Fibroblast of upper back skin (primary cell): ENCODE data around the gene EID1.

Experiments used
- DNase-seq: peaks from one replicate; pipeline ENCODE4 v3.0.0-alpha.2; 2013

The EID1 gene

DNA sequence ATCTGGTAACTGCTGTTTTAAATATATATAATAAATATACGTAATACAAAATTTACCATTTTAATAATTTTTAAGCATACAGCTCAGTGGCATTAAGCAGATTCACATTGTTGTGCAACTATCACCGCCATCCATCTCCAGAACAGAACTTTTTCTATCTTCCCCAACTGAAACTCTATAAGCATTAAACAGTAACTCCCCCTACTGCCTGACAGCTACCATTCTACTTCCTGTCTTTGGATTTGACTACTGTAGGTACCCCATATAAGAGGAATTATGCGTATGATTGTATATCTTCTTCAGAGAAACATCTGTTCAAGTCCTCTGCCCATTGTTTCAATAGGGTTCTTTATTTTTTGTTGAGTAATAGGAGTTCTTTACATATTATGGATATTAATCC lies 36.8 kb downstream of the EID1 start:
- DNase-seq, result no peak

DNA sequence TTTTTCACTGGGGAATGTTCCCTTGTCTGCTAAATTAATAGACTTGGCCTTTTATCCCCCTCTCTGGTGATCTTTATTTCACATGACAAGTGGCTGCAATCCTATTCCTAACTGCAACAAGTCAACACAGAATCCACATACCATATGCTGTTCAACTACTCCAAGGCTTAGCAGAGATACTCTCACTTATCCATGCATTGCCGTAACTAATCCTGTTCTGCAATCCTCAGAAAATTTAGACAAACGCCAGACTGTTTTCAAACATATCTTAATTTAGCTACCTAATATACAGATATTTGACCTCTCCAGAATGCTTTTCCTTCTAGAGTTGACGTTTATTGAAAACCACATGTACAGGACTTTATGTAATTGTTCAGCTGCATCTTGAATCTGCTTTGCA lies 37.9 kb downstream of the EID1 start:
- DNase-seq, result no peak

DNA sequence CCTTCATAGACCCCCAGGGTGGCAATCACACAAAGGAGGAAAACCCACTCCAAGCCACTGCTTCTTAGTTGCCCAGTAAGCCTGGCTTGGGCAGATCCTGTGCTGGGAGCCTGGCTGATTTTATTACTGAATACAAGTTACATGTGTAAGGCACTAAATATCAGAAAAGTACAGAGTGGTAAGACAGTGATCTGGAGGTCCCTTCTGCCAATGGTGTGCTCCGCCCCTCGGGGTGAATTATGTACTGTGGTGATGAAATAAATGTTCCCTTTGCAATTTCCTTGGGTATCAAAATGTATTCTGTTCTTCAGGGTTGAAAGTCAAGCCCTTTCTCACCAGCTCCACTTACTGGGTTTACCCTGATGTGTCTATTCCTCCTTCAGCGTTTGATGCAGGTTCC lies 38.8 kb downstream of the EID1 start:
- DNase-seq, result no peak

DNA sequence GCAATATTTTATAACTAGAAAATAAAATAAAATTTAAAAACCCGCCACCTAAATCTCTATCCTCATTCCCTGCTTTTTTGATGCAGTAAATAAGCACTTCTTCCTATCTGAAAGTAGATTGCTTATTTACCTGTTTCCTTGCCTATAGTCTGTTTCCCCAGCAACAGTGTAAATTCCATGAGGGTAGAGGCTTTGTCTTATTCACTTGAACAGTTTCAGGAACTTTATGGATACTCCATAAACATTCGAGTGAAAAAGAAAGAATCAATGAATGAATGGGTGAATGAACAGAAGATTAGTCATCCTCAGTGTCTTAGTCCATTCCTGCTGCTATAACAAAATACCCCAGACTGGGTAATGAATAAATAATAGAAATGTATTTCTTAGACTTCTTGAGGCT lies 44.1 kb downstream of the EID1 start:
- no peak for DNase-seq

DNA sequence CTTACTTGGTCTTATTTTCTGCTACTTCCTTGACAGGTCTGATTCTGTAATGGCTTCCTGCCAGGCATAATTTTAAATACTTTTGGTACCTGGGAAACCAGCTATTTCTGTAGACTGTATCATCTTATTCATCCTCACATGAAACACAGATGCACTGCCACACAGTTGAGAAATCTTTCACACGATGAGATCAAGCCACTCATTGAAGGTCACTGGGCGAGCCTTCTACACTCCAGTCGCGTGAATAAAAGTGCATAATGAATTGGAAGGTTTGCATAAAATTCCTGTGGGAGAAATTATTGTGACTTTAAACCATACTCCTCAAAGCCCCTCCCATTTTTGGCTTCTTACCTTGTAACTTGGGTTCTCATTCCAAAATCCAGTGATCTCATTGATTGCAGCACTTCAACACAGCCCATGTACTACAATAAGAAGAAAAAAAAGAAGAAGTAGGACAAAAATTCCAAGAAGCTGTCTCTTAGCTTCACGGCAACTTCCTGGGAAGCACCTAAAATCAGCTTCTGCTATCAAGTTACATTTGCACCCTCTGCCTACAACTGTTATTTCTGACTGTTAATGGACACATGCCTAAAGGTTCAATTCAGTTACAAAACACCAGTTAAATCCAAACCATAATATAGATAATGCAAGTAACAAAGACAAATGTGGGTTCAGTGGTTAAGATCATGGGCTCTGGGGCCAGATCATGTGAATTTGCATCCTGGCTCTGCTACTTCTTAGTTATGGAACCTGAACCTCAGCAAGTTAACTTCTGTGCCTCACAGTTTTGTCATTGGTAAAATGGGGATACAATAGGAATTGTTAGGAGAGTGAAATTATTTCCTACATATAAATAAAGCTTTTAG lies 46.8 kb downstream of the EID1 start:
- peak; percentile 55 for DNase-seq

DNA sequence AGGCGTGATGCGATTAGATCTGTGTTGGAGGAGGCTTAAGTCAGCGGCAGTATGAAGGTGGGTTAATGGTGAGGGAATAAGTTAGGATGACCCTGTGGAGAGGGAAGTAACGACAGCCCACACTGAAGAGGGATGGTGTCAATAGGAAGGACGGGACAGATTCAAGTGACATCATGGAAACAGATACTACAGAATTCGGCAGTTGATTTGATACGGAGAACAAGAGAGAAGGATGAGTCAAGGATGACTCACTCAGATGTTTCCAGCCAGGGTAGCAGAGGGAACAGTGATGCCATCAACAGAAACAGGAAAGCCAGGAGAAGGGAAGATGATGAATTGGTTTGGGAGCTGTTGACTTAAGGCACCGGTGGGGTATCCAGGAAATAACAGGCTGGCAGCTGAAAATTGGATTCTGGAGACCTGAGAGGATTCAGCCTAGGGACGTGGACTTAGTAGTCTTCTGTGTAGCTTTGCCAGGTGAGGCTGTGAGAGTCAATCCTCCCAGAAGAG lies 47.8 kb downstream of the EID1 start:
- DNase-seq, result peak; percentile 93

DNA sequence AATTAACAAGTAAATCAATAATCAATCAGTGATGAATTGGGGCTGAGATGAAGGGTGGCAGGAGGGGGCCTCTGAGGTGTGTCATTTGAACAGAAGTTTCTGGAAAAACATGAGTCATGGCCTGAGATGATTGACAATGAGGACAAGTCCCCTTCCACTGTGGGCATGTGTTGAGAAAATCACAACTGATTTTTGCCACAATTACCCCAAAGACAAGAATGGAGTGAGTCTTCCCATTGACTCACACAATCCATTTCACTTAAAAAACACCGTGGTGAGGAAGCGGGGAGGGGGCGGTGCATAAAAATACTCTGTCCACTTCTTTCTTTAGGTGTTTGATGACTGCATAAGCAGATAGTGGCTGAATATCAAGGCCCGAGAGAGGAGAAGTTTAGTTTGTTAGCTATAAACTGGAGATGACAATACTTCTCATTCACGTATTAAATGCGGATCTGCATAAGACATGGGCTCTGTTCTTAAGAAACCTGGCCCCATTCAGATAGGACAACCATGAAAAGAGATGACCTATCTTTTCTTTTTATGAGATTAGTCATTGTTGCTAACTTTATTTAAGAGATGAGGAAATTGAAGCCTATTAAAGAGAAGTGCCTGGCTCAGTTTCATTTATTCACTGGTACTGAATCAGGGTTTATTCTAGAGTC lies 51.1 kb downstream of the EID1 start:
- DNase-seq, result peak; percentile 41

DNA sequence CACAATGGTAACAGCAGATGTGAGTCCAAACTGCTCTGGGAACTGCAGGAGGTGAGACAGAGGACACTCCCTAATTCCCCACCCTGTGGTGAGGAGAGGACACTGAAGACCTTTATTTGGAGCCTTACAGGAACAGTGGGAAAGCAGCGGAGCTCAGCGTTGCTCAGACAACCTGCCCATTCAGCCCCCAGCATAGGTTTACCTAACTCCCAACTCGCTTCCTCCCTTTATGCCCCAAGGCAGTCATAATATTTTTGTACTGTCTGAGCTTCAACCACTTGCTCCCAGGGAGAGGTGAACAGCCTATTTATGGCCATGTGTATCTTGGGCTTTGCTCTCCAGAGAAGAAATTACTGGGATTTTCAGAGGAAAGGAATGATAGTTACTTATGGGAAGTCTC lies 51.7 kb downstream of the EID1 start:
- peak; percentile 47 for DNase-seq
